ENCODE data around the gene BCAS1. TPM values are rescaled to one million over a fixed set of nuclear protein-coding genes. Genes with fewer than 3 reads are reported as not detected.

BCAS1 gene
- total RNA-seq, 1 experiment from 2014 or later = 0.17 TPM

GRCh38 chr20:54048891-54049545 is 21.4 kb downstream of the BCAS1 start:
- Histone ChIP-seq H3K27ac (ENCODE audit: low read depth, low read length) (no peak overlapping the region), H3K4me2 (ENCODE audit: low read length) (no peak overlapping the region), H3K36me3 (ENCODE audit: control insufficient read depth in 1 of 2, insufficient read depth in 2 of 2, low read length in 2 of 2) (no peaks in the 10 kb centered on the region), H3K27me3 (ENCODE audit: insufficient read depth, low read length) (no peaks in the 10 kb centered on the region), H3K4me3 (replicated peaks in 1 of 2; ENCODE audit: low read depth in 1 of 2, low read length in 2 of 2) (no peak overlapping the region), H3K79me2 (ENCODE audit: insufficient read depth, low read length) (no peaks in the 10 kb centered on the region), H4K20me1 (ENCODE audit: insufficient read depth) (no peaks in the 10 kb centered on the region), H3K9me3 (ENCODE audit: control insufficient read depth in 1 of 2, insufficient read depth in 1 of 2, low read depth in 1 of 2, low read length in 2 of 2) (no peaks in the 10 kb centered on the region), H2AFZ (ENCODE audit: low read depth, low read length, poor library complexity, severe bottlenecking) (no peak overlapping the region), H3K9me2 (ENCODE audit: insufficient read depth) (no peaks in the 10 kb centered on the region), H3K4me1 (ENCODE audit: control insufficient read depth in 1 of 2, insufficient read depth in 2 of 2, low read length in 2 of 2) (no peaks in the 10 kb centered on the region), H3K9ac (ENCODE audit: low read length) (no peak overlapping the region)
- intact Hi-C loops (cut with micrococcal nuclease) = no loop called here
- no peak for ATAC-seq
- CTCF ChIA-PET = no interaction called here
- DNase-seq (ENCODE audit: low read depth, low spot score) = no peak
- POLR2A ChIA-PET = no interaction called here
- RAD21 ChIA-PET (ENCODE audit: low non-redundant PET in 1 of 2, low total read pairs in 2 of 2, uncharacterized antibody in 2 of 2, unreplicated experiment in 2 of 2) = no interaction called here
- BruUV-seq (replicated peaks) = no TSS peak
- TF ChIP-seq SIN3A (IDR thresholded peaks at IDR 0.05; ENCODE audit: low read depth) (no peak), MAX (IDR thresholded peaks at IDR 0.05) (no peak), ZBTB33 (IDR thresholded peaks at IDR 0.05; ENCODE audit: extremely low read depth, insufficient replicate concordance, low read length) (no peak), RAD21 (IDR thresholded peaks at IDR 0.05; ENCODE audit: low read depth) (no peak), JUND (IDR thresholded peaks at IDR 0.05) (no peak), TCF7L2 (IDR thresholded peaks at IDR 0.05; ENCODE audit: borderline replicate concordance, extremely low read depth, insufficient read depth, insufficient read length) (no peak)
- TF ChIP-seq, protein P1, sequence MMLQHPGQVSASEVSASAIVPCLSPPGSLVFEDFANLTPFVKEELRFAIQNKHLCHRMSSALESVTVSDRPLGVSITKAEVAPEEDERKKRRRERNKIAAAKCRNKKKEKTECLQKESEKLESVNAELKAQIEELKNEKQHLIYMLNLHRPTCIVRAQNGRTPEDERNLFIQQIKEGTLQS (IDR thresholded peaks at IDR 0.05) = no peak
- TF ChIP-seq, protein P2, sequence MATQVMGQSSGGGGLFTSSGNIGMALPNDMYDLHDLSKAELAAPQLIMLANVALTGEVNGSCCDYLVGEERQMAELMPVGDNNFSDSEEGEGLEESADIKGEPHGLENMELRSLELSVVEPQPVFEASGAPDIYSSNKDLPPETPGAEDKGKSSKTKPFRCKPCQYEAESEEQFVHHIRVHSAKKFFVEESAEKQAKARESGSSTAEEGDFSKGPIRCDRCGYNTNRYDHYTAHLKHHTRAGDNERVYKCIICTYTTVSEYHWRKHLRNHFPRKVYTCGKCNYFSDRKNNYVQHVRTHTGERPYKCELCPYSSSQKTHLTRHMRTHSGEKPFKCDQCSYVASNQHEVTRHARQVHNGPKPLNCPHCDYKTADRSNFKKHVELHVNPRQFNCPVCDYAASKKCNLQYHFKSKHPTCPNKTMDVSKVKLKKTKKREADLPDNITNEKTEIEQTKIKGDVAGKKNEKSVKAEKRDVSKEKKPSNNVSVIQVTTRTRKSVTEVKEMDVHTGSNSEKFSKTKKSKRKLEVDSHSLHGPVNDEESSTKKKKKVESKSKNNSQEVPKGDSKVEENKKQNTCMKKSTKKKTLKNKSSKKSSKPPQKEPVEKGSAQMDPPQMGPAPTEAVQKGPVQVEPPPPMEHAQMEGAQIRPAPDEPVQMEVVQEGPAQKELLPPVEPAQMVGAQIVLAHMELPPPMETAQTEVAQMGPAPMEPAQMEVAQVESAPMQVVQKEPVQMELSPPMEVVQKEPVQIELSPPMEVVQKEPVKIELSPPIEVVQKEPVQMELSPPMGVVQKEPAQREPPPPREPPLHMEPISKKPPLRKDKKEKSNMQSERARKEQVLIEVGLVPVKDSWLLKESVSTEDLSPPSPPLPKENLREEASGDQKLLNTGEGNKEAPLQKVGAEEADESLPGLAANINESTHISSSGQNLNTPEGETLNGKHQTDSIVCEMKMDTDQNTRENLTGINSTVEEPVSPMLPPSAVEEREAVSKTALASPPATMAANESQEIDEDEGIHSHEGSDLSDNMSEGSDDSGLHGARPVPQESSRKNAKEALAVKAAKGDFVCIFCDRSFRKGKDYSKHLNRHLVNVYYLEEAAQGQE (IDR thresholded peaks at IDR 0.05; ENCODE audit: low read depth) = no peak
